Skeletal muscle tissue (tissue), 4 donors: ENCODE measurements around the gene BUD23. TPM values are rescaled to one million over a fixed set of nuclear protein-coding genes. Genes with fewer than 3 reads are reported as not detected.

Source experiments
- H3K27ac ChIP-seq: one replicate; pipeline ENCODE4 v1.7.0; 2013; ENCODE audit warnings: mild to moderate bottlenecking, low read depth, low read length, inconsistent platforms
- H3K27me3 ChIP-seq, 3 donors: one replicate each; pipeline ENCODE4 v1.7.0; 2013; ENCODE audit warnings: low read length in 3 of 3; ENCODE audit not compliant: control insufficient read depth in 3 of 3, insufficient read depth in 3 of 3
- H3K36me3 ChIP-seq, 3 donors: one replicate each; pipeline ENCODE4 v1.7.0; 2013; ENCODE audit warnings: low read length in 3 of 3; ENCODE audit not compliant: control insufficient read depth in 3 of 3, insufficient read depth in 3 of 3
- H3K4me1 ChIP-seq, 3 donors: one replicate each; pipeline ENCODE4 v1.7.0; 2013; ENCODE audit warnings: low read length in 3 of 3, mild to moderate bottlenecking in 3 of 3; ENCODE audit not compliant: control insufficient read depth in 3 of 3, insufficient read depth in 3 of 3
- H3K4me3 ChIP-seq, 3 donors: one replicate each; pipeline ENCODE4 v1.7.0; 2013; ENCODE audit warnings: low read length in 3 of 3
- H3K9ac ChIP-seq, 3 donors: one replicate each; pipeline ENCODE4 v1.7.0; 2013; ENCODE audit warnings: low read length in 3 of 3, mild to moderate bottlenecking in 3 of 3, moderate library complexity in 2 of 3, low read depth in 1 of 3
- H3K9me3 ChIP-seq, 3 donors: one replicate each; pipeline ENCODE4 v1.7.0; 2013; ENCODE audit warnings: low read length in 3 of 3; ENCODE audit not compliant: control insufficient read depth in 3 of 3
- total RNA-seq: library from RNA; depleted of rRNA; stranded (reverse); fragments of >200 nt; gene quantifications from one replicate; pipeline ENCODE4 v1.2.3, GENCODE V29; 2014
- donor health status: Osteomylitis.

Gene BUD23
- total RNA-seq, 1 donor from 2014 or later = 45.4 TPM

DNA sequence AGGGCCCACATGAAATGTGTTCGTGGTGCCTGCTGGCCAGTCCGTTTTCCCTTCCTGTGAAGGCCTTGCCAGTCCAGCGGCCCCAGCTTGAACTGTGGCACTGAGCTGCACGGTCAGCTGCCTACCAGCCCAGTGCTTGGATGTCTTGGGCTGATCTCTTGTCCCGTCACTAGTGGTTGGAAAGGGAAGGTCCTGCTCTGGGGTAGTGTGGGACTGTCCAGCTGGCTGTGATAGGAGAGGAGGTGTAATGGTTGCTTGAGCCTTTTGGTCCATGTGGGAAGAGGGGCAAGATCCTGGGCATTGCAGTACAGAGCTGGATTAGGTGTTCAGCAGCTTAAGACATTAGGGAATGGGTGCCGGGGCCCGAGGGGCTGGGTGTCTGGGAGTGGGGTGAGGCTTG, 15.0 kb downstream of the BUD23 start:
- Histone ChIP-seq H3K9ac (no peak overlapping the region), H3K36me3 (peaks cover 45 to 56% (median 53%) of the 10 kb centered on the region in 3 donors), H3K27ac (no peak overlapping the region), H3K27me3 (no peaks in the 10 kb centered on the region), H3K4me3 (no peak overlapping the region), H3K9me3 (no peaks in the 10 kb centered on the region), H3K4me1 (no peaks in the 10 kb centered on the region)

DNA sequence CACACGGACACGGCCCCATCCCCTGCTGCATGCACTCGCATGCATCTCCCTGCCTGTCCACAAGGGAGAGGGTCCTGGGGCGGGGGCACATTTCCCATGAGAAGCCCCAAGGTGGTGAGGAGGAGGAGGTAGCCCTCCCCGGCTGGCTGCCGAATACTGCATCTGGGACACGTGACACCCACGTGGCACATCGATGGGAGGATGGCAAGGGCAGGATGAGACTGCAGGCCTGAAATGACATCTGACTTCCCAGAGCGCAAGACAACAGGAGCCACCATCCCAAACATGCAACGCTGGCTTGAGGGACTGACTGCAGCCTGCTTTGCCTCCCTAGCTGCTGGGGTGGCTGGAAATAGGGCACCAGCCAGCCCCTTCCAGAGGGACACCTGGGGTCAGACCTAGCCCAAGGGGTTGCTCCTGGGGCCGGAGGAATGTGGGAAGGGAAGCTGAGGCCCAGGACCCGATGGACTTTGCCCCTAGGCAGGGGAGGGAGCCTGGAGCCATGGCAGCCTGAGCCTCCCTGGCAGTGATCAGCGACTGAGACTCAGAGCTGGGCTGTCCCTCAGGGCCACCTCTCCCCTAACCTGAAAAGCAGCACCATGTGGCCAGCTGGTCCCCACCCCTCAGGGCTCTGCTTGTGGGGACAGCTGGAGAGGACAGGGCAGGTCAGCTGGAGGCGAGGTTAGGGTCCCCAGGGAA, 16.1 kb downstream of the BUD23 start:
- H3K4me3 ChIP-seq = no peak overlapping the region
- H3K4me1 ChIP-seq = no peaks in the 10 kb centered on the region
- H3K27ac ChIP-seq = no peak overlapping the region
- H3K9ac ChIP-seq = no peak overlapping the region
- no peaks in the 10 kb centered on the region for H3K9me3 ChIP-seq
- H3K27me3 ChIP-seq = no peaks in the 10 kb centered on the region
- H3K36me3 ChIP-seq = peaks cover 34 to 45% (median 42%) of the 10 kb centered on the region in 3 donors

DNA sequence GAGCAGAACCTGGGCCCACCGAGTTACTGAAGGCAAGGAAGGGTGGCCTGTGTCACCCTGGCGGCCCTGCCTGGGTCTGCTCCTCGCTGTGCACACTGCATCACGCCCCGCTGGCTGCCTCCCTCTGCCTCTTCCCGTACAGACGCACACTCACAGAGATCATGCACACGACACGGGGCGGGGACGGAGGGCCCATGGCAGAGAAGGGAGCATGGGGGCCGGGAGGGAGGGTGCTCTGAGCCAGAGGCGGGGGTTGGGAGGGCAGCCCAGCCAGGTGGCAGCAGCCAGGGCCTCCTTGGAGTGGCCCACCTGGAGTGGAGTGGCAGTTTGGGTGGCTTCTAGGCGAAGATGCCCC, 16.6 kb downstream of the BUD23 start:
- H3K9me3 ChIP-seq = no peaks in the 10 kb centered on the region
- no peaks in the 10 kb centered on the region for H3K27me3 ChIP-seq
- H3K4me3 ChIP-seq = no peak overlapping the region
- peaks cover 31 to 40% (median 39%) of the 10 kb centered on the region in 3 donors for H3K36me3 ChIP-seq
- H3K9ac ChIP-seq = no peak overlapping the region
- no peaks in the 10 kb centered on the region for H3K4me1 ChIP-seq
- H3K27ac ChIP-seq = no peak overlapping the region

DNA sequence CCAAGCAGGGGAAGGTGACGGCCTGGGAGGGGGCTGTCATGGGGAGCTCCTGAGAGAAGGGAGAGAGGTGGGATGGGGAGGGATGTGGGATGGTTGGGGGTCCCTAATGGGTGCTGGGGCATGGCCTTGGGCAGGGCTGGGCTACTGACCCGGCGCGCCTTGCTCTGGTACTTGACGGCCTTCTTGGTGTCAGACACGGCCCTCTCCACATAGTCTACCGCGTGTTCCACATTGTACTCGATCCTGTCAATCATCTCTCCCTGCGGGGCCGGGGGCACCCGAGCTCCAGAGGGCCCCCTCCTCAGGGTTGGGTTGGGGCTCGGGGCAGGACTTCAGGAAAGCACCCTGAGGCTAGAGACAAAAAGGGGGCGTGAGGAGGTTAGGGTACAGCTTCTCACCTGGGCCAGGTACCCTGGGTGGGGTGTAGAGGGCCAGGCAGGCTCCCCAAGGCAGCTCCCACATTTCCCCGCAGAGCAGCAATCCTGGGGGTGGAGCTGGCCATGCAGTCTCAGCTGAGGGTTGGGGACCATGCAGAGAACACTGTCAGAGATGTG, 17.3 kb downstream of the BUD23 start:
- Histone ChIP-seq H3K27ac (no peak overlapping the region), H3K36me3 (peaks cover 28 to 36% (median 33%) of the 10 kb centered on the region in 3 donors), H3K9ac (no peak overlapping the region), H3K4me3 (no peak overlapping the region), H3K4me1 (no peaks in the 10 kb centered on the region), H3K27me3 (no peaks in the 10 kb centered on the region), H3K9me3 (no peaks in the 10 kb centered on the region)

DNA sequence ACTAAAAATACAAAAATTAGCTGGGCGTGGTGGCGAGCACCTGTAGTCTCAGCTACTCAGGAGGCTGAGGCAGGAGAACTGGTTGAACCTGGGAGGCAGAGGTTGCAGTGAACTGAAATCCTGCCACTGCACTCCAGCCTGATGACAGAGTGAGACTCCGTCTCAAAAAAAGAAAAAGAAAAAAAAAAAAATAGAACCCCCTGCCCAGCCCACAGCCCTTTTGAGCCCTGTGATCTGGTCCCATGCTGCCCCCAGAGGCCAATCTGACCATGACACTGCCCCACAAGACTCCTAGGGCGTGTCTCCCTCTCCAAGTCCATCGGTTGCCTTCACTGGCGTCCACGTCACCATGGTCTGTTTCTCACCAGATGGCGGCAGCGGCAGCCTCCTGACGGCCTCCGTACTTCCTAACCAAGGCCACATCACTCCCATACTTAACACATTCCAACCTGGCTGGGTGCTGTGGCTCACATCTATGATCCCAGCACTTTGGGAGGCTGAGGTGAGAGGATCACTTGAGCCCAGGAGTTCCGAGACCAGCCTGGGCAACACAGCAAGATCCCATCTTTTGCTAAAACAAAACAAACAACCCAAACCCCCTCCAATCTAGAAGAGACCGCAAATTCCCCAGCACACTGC, 18.1 kb downstream of the BUD23 start:
- Histone ChIP-seq H3K4me3 (no peak overlapping the region), H3K9ac (no peak overlapping the region), H3K9me3 (no peaks in the 10 kb centered on the region), H3K27me3 (no peaks in the 10 kb centered on the region), H3K36me3 (peaks cover 21 to 28% (median 25%) of the 10 kb centered on the region in 3 donors), H3K4me1 (no peaks in the 10 kb centered on the region), H3K27ac (no peak overlapping the region)

DNA sequence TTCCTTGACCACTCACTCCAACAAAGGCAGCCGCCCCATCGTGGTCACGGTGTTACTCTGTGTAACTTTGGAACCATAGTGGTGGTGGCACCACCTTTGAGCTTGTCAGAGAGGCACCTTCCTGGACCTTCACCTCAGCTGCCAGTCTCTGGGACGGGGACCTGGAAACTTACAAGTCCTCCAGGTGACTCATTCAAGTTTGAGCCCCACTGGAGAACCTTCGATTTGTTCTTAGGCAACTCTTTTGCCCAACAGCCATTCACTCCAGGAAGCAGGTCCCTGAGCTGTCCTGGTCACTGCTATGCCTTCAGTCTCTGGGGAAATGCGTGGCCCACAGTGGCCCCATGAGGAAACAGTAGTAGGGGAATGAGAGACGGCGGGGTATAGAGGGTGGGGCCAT, 18.8 kb downstream of the BUD23 start:
- H3K9me3 ChIP-seq = no peaks in the 10 kb centered on the region
- no peak overlapping the region for H3K9ac ChIP-seq
- no peaks in the 10 kb centered on the region for H3K27me3 ChIP-seq
- no peak overlapping the region for H3K27ac ChIP-seq
- H3K36me3 ChIP-seq = peaks cover 15 to 20% (median 20%) of the 10 kb centered on the region in 3 donors
- H3K4me1 ChIP-seq = no peaks in the 10 kb centered on the region
- no peak overlapping the region for H3K4me3 ChIP-seq

DNA sequence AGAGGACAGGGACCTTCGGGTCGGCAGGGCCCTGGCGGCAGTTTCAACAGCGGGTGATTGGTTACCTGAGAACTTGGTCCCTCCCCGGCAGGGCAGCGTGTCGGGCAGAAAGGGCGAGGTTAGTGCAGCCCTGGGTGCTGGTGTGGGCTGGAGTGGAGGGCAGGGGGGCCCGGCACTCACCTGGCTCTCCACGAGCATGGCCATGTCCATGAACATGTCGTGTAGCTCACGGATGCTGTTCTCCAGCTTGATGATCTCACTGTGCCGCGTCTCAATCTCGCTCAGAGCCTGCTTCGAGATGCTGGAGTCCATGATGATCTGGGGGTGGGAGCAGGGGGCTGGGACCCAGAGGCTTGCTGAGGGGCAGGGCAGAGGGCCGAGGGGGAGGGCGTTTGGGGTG, 19.3 kb downstream of the BUD23 start:
- no peaks in the 10 kb centered on the region for H3K4me1 ChIP-seq
- no peak overlapping the region for H3K9ac ChIP-seq
- H3K36me3 ChIP-seq = peaks cover 10 to 17% (median 16%) of the 10 kb centered on the region in 3 donors
- no peak overlapping the region for H3K4me3 ChIP-seq
- no peaks in the 10 kb centered on the region for H3K9me3 ChIP-seq
- H3K27ac ChIP-seq = no peak overlapping the region
- H3K27me3 ChIP-seq = no peaks in the 10 kb centered on the region

DNA sequence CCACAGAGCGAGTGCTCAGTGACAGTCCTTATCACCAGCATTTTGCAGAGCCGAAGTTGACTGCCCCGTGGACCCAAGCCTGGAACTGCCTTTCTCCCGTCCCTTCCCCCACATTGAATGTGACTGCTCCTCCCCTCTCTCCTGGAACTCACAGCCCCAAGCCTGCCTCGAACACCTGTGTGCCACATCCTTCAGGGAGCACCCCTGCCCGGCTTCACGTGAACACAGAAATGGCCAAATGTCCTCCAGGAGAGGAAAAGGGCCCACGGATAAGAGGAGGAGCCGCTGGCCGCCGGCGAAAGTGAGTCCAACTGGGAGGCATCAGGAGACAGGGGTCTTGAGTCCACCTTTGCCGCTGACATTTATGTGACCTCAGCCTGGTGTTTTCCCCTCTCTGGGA, 19.8 kb downstream of the BUD23 start:
- Histone ChIP-seq H3K4me3 (no peak overlapping the region), H3K9me3 (no peaks in the 10 kb centered on the region), H3K4me1 (no peaks in the 10 kb centered on the region), H3K27ac (no peak overlapping the region), H3K9ac (no peak overlapping the region), H3K36me3 (peaks cover 9 to 17% (median 11%) of the 10 kb centered on the region in 3 donors), H3K27me3 (no peaks in the 10 kb centered on the region)

DNA sequence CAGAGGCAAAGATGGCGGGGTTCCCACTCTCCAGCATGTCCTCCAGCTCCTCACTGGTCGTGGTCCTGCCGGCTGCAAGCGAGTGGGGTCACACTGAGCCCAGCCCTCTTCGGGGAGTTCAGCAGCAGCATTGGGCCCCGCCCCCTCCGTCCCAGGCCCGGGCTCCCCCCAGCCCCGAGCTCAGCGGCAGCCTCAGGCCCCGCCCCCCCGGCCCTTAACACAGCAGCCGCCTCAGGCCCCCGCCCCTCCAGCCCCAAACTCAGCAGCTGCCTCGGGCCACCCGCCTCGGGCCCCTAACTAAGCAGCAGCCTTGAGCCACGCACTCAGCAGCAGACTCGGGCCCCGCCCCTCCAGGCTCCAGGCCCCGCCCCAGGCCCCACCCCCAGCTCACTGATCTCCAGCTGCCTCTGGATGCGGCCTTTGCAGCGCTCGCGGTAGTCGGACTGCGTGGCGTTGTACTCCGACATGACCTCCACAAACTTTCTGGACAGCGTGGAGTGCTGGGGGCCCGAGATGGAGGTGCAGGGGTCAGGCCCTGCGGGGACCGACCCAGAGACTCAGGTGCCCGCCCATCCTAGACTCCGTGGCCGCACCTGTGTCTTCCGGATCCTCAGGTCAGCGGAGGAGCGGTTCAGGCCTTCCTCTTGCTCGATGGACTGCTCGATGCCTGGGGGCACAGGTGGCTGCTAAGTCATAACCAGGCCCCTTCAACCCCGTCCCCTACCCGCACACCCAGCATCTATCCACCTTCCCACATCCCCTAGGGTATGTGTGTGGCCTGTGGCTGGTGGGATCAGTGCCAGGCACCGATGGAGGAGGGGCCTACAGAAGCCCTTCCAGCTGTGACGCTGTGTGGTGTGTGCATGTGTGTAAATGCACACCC, 20.6 kb downstream of the BUD23 start:
- H3K4me1 ChIP-seq = no peaks in the 10 kb centered on the region
- peaks cover 3 to 11% (median 4%) of the 10 kb centered on the region in 3 donors for H3K36me3 ChIP-seq
- H3K27me3 ChIP-seq = no peaks in the 10 kb centered on the region
- H3K27ac ChIP-seq = no peak overlapping the region
- no peak overlapping the region for H3K9ac ChIP-seq
- no peak overlapping the region for H3K4me3 ChIP-seq
- H3K9me3 ChIP-seq = no peaks in the 10 kb centered on the region
